SU-DHL-6 (cell line): ENCODE measurements around the gene ERVW-1.

ENCODE experiments used
- H2AFZ ChIP-seq: fragments of 200-600 bp; sonication (generic); 2 replicates; pipeline ENCODE4 v1.6.1; 2014; ENCODE audit warnings: low read depth, mild to moderate bottlenecking, moderate library complexity, mixed read lengths, antibody characterized with exemption, low read length; ENCODE audit not compliant: severe bottlenecking
- H3F3A ChIP-seq: fragments of 200-600 bp; shearing (Covaris generic); 2 replicates; pipeline ENCODE4 v1.6.0; 2016; ENCODE audit warnings: antibody characterized with exemption, mild to moderate bottlenecking; ENCODE audit not compliant: insufficient read depth
- H3K27ac ChIP-seq: fragments of 200-600 bp; sonication (generic); 2 replicates; pipeline ENCODE4 v1.5.1; 2016; ENCODE audit warnings: low read depth, mild to moderate bottlenecking, low read length, moderate library complexity, mixed read lengths
- H3K27me3 ChIP-seq: fragments of 200-600 bp; sonication (generic), shearing (Covaris generic); 2 replicates; pipeline ENCODE4 v1.6.0; 2014; ENCODE audit warnings: mild to moderate bottlenecking, low read length
- H3K36me3 ChIP-seq: fragments of 200-600 bp; sonication (generic); 2 replicates; pipeline ENCODE4 v1.6.1; 2014; ENCODE audit warnings: mild to moderate bottlenecking, low read length, mixed read lengths
- H3K4me2 ChIP-seq: fragments of 300-600, 200-600 bp; shearing (Covaris generic), sonication (generic); 2 replicates; pipeline ENCODE4 v1.6.0; 2014; ENCODE audit warnings: low read length, low read depth, mild to moderate bottlenecking; ENCODE audit not compliant: poor library complexity, severe bottlenecking
- H3K4me3 ChIP-seq: fragments of 200-600 bp; sonication (generic); 2 replicates; pipeline ENCODE4 v1.5.1; 2014; ENCODE audit warnings: antibody characterized with exemption, low read length, mild to moderate bottlenecking, mixed read lengths; ENCODE audit not compliant: insufficient read depth, poor library complexity, severe bottlenecking
- H3K79me2 ChIP-seq: fragments of 200-600 bp; sonication (generic); 2 replicates; pipeline ENCODE4 v1.6.1; 2014; ENCODE audit warnings: mild to moderate bottlenecking, low read length, moderate library complexity; ENCODE audit not compliant: insufficient read depth
- H3K9ac ChIP-seq: fragments of 200-600 bp; sonication (generic); 2 replicates; pipeline ENCODE4 v1.7.0; 2014; ENCODE audit warnings: mild to moderate bottlenecking, low read length
- H3K9me2 ChIP-seq: fragments of 200-600 bp; sonication (generic); replicated peaks from 2 replicates; pipeline ENCODE4 v1.6.1; 2014; ENCODE audit warnings: low read length; ENCODE audit not compliant: insufficient read depth
- H3K9me3 ChIP-seq: fragments of 200-600 bp; sonication (generic); 2 replicates; pipeline ENCODE4 v1.6.1; 2014; ENCODE audit warnings: low read length, mixed read lengths; ENCODE audit not compliant: insufficient read depth
- H4K20me1 ChIP-seq: fragments of 200-600 bp; sonication (generic); 2 replicates; pipeline ENCODE4 v1.6.1; 2014; ENCODE audit warnings: low read depth, mild to moderate bottlenecking, antibody characterized with exemption, low read length, moderate library complexity, mixed read lengths
- EZH2phosphoT487 ChIP-seq: fragments of 200-600 bp; sonication (generic), shearing (Covaris generic); conservative IDR thresholded peaks from 2 replicates; pipeline ENCODE4 v1.6.1; 2018; ENCODE audit warnings: mild to moderate bottlenecking, antibody characterized with exemption, low read length, moderate library complexity, mixed read lengths
- TF ChIP-seq, protein P1 (sequence below): fragments of 200-600 bp; sonication (generic); IDR thresholded peaks from one replicate; pipeline ENCODE4 v1.5.1; 2017; ENCODE audit warnings: antibody characterized with exemption, mild to moderate bottlenecking, low read length, moderate library complexity; ENCODE audit not compliant: insufficient read depth, poor library complexity, severe bottlenecking

The ERVW-1 gene

DNA sequence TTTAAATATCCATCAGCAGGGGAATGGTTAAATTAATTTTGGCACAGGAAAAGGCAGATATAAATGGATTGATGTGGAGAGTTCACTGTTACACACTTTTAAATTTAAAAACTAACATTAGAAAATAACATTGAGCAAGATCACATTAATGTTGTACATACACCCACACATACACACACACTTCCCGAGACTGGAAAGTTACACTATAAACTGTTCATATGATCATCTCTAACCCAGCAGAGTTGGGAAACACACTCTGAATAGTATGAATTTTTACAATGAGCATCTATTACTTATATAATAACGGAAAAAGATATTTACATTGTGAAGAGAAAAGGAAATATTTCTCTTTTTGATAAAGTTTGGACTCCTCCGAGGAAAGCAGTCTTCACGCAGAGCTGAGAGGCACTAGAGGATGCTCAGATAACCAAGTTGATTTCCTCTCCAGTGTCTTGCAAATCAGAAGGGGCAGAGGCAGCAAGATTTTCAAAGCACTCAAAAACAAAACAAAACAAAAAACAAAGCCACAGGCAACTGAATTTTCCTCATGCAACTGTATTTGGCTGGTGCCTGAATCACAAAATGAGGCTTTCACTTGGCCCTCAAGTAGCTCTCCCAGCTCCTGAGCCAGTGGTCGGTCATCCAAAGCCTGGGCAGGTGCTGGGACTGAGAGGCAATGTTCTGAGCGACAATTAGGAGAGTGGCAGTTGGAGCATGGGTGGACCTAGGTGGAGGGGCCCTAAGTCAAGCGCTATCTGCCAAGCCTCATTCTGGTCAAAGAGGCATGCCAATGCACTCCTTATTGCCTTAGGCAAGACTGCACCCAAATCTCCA is 40.9 kb downstream of the ERVW-1 start:
- Histone ChIP-seq H3K9me3 (no peaks in the 10 kb centered on the region), H3K4me2 (no peak overlapping the region), H4K20me1 (no peaks in the 10 kb centered on the region), H3K4me3 (no peak overlapping the region), H3K79me2 (no peaks in the 10 kb centered on the region), H3K27ac (no peak overlapping the region), H3K9ac (no peak overlapping the region), H3K36me3 (no peaks in the 10 kb centered on the region), H3K9me2 (no peaks in the 10 kb centered on the region), H2AFZ (no peak overlapping the region), H3K27me3 (no peaks in the 10 kb centered on the region), H3F3A (no peaks in the 10 kb centered on the region)
- TF ChIP-seq EZH2phosphoT487: no peak
- TF ChIP-seq, protein P1, sequence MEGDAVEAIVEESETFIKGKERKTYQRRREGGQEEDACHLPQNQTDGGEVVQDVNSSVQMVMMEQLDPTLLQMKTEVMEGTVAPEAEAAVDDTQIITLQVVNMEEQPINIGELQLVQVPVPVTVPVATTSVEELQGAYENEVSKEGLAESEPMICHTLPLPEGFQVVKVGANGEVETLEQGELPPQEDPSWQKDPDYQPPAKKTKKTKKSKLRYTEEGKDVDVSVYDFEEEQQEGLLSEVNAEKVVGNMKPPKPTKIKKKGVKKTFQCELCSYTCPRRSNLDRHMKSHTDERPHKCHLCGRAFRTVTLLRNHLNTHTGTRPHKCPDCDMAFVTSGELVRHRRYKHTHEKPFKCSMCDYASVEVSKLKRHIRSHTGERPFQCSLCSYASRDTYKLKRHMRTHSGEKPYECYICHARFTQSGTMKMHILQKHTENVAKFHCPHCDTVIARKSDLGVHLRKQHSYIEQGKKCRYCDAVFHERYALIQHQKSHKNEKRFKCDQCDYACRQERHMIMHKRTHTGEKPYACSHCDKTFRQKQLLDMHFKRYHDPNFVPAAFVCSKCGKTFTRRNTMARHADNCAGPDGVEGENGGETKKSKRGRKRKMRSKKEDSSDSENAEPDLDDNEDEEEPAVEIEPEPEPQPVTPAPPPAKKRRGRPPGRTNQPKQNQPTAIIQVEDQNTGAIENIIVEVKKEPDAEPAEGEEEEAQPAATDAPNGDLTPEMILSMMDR: no peak

DNA sequence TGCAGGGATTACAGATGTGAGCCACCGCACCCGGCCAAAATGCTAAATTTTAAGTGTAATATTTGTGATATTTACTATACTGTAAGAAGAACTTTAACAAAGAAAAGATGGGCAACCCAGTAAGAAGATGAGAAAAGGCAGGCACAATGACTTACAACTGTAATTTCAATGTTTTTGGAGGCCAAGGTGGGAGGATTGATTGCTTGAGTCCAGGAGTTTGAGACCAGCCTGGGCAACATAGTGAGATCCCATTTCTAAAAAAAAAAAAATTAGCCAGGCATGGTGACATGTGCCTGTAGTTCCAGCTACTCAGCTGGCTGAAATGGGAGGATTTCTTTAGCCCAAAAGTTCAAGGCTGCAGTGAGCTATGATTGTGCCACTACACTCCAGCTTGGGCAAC is 42.2 kb downstream of the ERVW-1 start:
- Histone ChIP-seq H3K9ac (no peak overlapping the region), H3K36me3 (no peaks in the 10 kb centered on the region), H4K20me1 (no peaks in the 10 kb centered on the region), H3K9me2 (no peaks in the 10 kb centered on the region), H3F3A (no peaks in the 10 kb centered on the region), H3K27me3 (no peaks in the 10 kb centered on the region), H3K9me3 (no peaks in the 10 kb centered on the region), H3K79me2 (no peaks in the 10 kb centered on the region), H3K4me2 (no peak overlapping the region), H3K4me3 (no peak overlapping the region), H3K27ac (no peak overlapping the region), H2AFZ (no peak overlapping the region)
- TF ChIP-seq EZH2phosphoT487: no peak
- TF ChIP-seq, protein P1: no peak

DNA sequence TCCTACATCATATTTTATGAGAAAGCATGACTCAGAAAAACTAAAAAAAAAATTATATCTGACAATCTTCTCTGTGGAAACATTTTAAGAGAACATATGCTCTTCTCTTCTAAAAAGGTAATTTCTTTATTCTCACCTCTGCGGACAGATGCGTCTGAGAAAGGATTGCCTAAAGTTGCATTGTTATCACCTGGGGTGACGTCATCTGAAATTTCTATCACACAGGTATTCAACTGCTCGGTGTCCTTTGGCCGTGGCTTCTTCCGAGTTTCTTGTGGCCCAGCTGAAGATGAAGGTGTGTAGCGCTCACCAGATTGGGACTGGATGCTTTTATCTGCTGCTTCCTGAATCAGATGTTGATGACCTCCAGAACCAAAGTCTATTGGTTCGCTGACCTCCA is 44.7 kb downstream of the ERVW-1 start:
- H3K9me2 ChIP-seq: no peaks in the 10 kb centered on the region
- H4K20me1 ChIP-seq: no peaks in the 10 kb centered on the region
- H3K9me3 ChIP-seq: no peaks in the 10 kb centered on the region
- no peak overlapping the region for H3K4me3 ChIP-seq
- no peaks in the 10 kb centered on the region for H3F3A ChIP-seq
- no peaks in the 10 kb centered on the region for H3K36me3 ChIP-seq
- H3K9ac ChIP-seq: no peak overlapping the region
- TF ChIP-seq EZH2phosphoT487: no peak
- TF ChIP-seq, protein P1: no peak
- no peaks in the 10 kb centered on the region for H3K27me3 ChIP-seq
- no peak overlapping the region for H2AFZ ChIP-seq
- H3K27ac ChIP-seq: no peak overlapping the region
- H3K79me2 ChIP-seq: no peaks in the 10 kb centered on the region
- no peak overlapping the region for H3K4me2 ChIP-seq
